ENCODE data around the gene ALOX15.
"Not testable (repeated sequence)": the region's sequence is repeated elsewhere in the genome, so short reads cannot be mapped to it uniquely, and the experiment has no call there.

ALOX15 gene

DNA sequence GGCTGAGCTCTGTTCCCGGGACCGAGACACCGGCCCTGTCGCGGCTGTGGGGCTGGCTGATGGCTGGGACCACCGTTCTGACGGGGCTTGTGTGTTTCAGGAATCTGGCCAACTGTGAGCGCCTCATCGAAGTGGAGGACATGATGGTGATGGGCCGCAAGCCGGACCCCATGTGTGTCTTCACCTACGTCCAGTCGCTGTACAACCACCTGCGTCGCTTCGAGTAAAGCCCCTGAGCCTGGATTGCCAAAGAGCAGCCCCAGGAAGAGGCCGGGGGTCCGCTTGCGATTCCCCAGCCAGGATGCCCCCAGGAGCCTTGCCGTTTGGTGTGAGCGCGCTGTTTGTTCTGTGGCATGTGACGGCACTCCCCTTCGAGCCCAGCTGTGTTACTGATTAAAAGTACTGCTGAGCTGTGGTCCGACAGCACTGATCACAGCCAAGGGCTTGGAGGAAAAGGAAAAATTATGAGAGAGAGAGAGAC is 34.2 kb downstream of the ALOX15 start:
- Histone ChIP-seq H3K36me3 (ENCODE audit: control insufficient read depth, insufficient read depth, low read length) (no peaks in the 10 kb centered on the region), H3K4me3 (ENCODE audit: low read depth, low read length) (no peak overlapping the region), H3K4me1 (peaks cover 31% of the 10 kb centered on the region), H3K27me3 (ENCODE audit: control insufficient read depth, insufficient read depth, low read length) (no peaks in the 10 kb centered on the region), H2AFZ (peak overlapping the region; percentile 59), H3K9me3 (ENCODE audit: control insufficient read depth, low read length) (no peaks in the 10 kb centered on the region), H3K27ac (peak overlapping the region; percentile 47), H3K79me2 (no peaks in the 10 kb centered on the region), H3K4me2 (ENCODE audit: low read length) (peak overlapping the region; percentile 56), H3K9ac (no peak overlapping the region)
- TF ChIP-seq, protein P1, sequence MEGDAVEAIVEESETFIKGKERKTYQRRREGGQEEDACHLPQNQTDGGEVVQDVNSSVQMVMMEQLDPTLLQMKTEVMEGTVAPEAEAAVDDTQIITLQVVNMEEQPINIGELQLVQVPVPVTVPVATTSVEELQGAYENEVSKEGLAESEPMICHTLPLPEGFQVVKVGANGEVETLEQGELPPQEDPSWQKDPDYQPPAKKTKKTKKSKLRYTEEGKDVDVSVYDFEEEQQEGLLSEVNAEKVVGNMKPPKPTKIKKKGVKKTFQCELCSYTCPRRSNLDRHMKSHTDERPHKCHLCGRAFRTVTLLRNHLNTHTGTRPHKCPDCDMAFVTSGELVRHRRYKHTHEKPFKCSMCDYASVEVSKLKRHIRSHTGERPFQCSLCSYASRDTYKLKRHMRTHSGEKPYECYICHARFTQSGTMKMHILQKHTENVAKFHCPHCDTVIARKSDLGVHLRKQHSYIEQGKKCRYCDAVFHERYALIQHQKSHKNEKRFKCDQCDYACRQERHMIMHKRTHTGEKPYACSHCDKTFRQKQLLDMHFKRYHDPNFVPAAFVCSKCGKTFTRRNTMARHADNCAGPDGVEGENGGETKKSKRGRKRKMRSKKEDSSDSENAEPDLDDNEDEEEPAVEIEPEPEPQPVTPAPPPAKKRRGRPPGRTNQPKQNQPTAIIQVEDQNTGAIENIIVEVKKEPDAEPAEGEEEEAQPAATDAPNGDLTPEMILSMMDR (IDR thresholded peaks at IDR 0.05), result no peak

DNA sequence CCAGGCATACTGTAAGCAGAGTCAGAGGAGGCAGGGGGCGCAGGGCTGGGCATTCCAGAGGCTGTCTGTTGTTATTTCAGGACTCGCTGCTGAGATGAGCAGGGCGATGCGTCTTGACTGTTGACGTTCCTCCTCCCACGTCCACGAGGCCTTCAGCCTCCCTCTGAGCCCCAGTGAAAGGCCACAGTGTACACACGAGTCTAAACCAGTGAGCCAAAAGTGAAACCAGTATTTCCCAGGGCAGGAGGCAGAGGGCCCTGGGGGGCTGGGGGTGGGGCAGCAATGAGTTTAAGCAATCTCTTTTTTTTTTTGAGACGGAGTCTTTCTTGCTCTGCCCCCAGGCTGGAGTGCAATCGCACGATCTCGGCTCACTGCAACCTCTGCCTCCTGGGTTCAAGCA is 35.7 kb downstream of the ALOX15 start:
- no peak overlapping the region for H3K4me2 ChIP-seq (ENCODE audit: low read length)
- no peaks in the 10 kb centered on the region for H3K27me3 ChIP-seq (ENCODE audit: control insufficient read depth, insufficient read depth, low read length)
- TF ChIP-seq, protein P1 (IDR thresholded peaks at IDR 0.05), result no peak
- H3K79me2 ChIP-seq, result no peaks in the 10 kb centered on the region
- no peak overlapping the region for H3K27ac ChIP-seq
- no peak overlapping the region for H3K4me3 ChIP-seq (ENCODE audit: low read depth, low read length)
- no peak overlapping the region for H2AFZ ChIP-seq
- no peak overlapping the region for H3K9ac ChIP-seq
- H3K9me3 ChIP-seq (ENCODE audit: control insufficient read depth, low read length), result no peaks in the 10 kb centered on the region
- H3K4me1 ChIP-seq, result peaks cover 31% of the 10 kb centered on the region
- no peaks in the 10 kb centered on the region for H3K36me3 ChIP-seq (ENCODE audit: control insufficient read depth, insufficient read depth, low read length)

DNA sequence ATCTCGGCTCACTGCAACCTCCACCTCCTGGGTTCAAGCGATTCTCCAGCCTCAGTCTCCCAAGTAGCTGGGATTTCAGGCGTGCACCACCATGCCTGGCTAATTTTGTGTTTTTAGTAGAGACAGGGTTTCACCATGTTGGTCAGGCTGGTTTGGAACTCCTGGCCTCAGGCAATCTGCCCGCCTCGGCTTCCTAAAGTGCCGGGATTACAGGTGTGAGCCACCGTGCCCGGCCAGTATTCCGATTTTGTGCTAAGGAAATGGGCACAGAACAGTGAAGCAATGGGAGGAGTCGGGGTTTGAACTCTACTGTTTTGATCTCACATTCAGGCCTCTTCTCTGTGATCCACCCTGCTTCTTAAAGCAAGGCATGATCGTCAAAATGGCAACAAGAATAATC is 36.7 kb downstream of the ALOX15 start:
- Histone ChIP-seq H3K27ac (peak overlapping the region; percentile 67), H3K4me3 (ENCODE audit: low read depth, low read length) (peak overlapping the region; percentile 4), H3K4me1 (peaks cover 22% of the 10 kb centered on the region), H2AFZ (peak overlapping the region; percentile 87)
- H3K27me3 ChIP-seq (ENCODE audit: control insufficient read depth, insufficient read depth, low read length); H3K9me3 ChIP-seq (ENCODE audit: control insufficient read depth, low read length); H3K36me3 ChIP-seq (ENCODE audit: control insufficient read depth, insufficient read depth, low read length); H3K79me2 ChIP-seq; H3K4me2 ChIP-seq (ENCODE audit: low read length); H3K9ac ChIP-seq: not testable (repeated sequence)

DNA sequence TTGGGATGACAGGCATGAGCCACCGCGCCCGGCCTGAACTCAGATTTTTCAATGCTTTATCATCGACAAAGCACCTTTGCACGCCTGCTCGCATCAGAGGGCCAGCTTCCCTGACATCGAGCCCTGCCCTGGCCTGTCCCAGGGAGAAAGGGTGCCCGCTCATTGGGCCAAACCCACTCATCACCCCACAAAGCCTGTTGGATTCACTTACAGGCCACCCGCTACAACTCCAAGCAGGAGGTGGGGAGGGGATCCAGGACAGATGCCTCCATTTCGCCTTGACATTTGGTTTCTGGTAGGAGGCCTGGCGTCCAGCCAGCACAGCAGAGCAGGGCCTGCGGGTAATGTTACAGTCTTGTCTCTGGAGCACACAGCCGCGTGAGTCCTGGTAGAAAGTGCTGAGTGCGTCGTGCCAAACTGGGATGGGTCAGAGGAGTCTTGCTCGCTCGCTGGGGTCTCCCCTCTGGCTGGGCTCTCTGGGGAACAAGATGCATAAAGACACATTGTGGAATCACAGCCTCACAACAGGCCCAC is 37.3 kb downstream of the ALOX15 start:
- H3K9ac ChIP-seq, result no peak overlapping the region

DNA sequence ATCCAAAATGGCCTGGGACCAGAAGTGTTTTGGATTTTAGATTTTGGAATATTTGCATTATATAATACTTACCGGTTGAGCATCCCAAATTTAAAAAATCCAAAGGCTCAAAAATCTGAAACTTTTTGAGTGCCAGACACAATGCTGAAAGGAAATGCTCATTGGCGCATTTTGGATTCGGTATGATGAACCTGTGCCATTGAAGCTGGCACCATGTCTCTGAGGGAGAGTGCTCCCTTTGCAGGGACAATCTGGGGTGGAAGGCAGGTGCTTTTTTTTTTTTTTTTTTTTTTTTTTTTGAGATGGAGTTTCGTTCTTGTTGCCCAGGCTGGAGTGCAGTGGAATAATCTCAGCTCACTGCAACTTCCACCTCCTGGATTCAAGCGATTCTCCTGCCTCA is 39.4 kb downstream of the ALOX15 start:
- no peaks in the 10 kb centered on the region for H3K9me3 ChIP-seq (ENCODE audit: control insufficient read depth, low read length)
- H3K4me3 ChIP-seq (ENCODE audit: low read depth, low read length), result no peak overlapping the region
- H2AFZ ChIP-seq, result no peak overlapping the region
- H3K9ac ChIP-seq, result no peak overlapping the region
- peaks cover 11% of the 10 kb centered on the region for H3K4me1 ChIP-seq
- no peaks in the 10 kb centered on the region for H3K27me3 ChIP-seq (ENCODE audit: control insufficient read depth, insufficient read depth, low read length)
- H3K36me3 ChIP-seq (ENCODE audit: control insufficient read depth, insufficient read depth, low read length), result no peaks in the 10 kb centered on the region
- TF ChIP-seq, protein P1 (IDR thresholded peaks at IDR 0.05), result no peak
- no peak overlapping the region for H3K4me2 ChIP-seq (ENCODE audit: low read length)
- H3K27ac ChIP-seq, result no peak overlapping the region
- no peaks in the 10 kb centered on the region for H3K79me2 ChIP-seq

More for the DNA sequence above, 37.3 kb downstream of the ALOX15 start:
- no peak overlapping the region for H3K4me3 ChIP-seq (ENCODE audit: low read depth, low read length)
- no peaks in the 10 kb centered on the region for H3K79me2 ChIP-seq
- peaks cover 19% of the 10 kb centered on the region for H3K4me1 ChIP-seq
- TF ChIP-seq, protein P1 (IDR thresholded peaks at IDR 0.05), result no peak
- H3K4me2 ChIP-seq (ENCODE audit: low read length), result peak overlapping the region; percentile 54
- no peaks in the 10 kb centered on the region for H3K36me3 ChIP-seq (ENCODE audit: control insufficient read depth, insufficient read depth, low read length)
- H3K27ac ChIP-seq, result peak overlapping the region; percentile 67
- H2AFZ ChIP-seq, result peak overlapping the region; percentile 87
- H3K27me3 ChIP-seq (ENCODE audit: control insufficient read depth, insufficient read depth, low read length), result no peaks in the 10 kb centered on the region
- H3K9me3 ChIP-seq (ENCODE audit: control insufficient read depth, low read length), result no peaks in the 10 kb centered on the region

All from parathyroid adenoma (tissue), 2 donors.